Smooth muscle cell of the umbilical artery (primary cell): Measurements from ENCODE around the gene LAYN. TPM values are rescaled to one million over a fixed set of nuclear protein-coding genes. Genes with fewer than 3 reads are reported as not detected.

Source experiments
- total RNA-seq: library from RNA; depleted of rRNA; stranded (reverse); fragments of >200 nt; gene quantifications from 2 replicates; pipeline ENCODE4 v1.2.3, GENCODE V29; 2014

The LAYN gene
- total RNA-seq: 34.4 and 42.8 TPM in 2 replicates

GRCh38 chr11:111540114-111540936 is at the start of gene LAYN:
Gene LAYN (plus strand): TSS chr11:111540720. CDS start chr11:111540844, 124 bp downstream.

GRCh38 chr11:111512296-111513239 is 28.0 kb upstream of the LAYN start, which contains the start of gene BTG4:
Gene BTG4 (minus strand): TSS chr11:111512386. CDS start chr11:111498776, 13,610 bp downstream.

GRCh38 chr11:111514216-111515031 is 26.1 kb upstream of the LAYN start, which contains the start of gene HOATZ:
Gene HOATZ (plus strand): TSS chr11:111514778. CDS start chr11:111514785, 7 bp downstream.

GRCh38 chr11:111601979-111602864 is 61.7 kb downstream of the LAYN start, which contains the start of gene SIK2:
Gene SIK2 (plus strand): TSS chr11:111602449. CDS start chr11:111602564, 115 bp downstream.

Other genes with a start within 250 kb of the LAYN start
- not detected in 2 replicates for gene POU2AF3, start 242.2 kb upstream of the LAYN start, total RNA-seq
- not detected in 2 replicates for gene POU2AF1, start 161.4 kb upstream of the LAYN start, total RNA-seq
- gene BTG4, start 28.3 kb upstream of the LAYN start, total RNA-seq: not detected in 2 replicates
- not detected in 2 replicates for gene HOATZ, start 25.9 kb upstream of the LAYN start, total RNA-seq
- 8.6 and 8.9 TPM in 2 replicates for gene SIK2, start 61.7 kb downstream of the LAYN start, total RNA-seq
- gene PPP2R1B, start 225.7 kb downstream of the LAYN start, total RNA-seq: 29.7 and 40.3 TPM in 2 replicates